Measurements from ENCODE around the gene ACHE. TPM values are rescaled to one million over a fixed set of nuclear protein-coding genes. Genes with fewer than 3 reads are reported as not detected.

Gene ACHE
- total and polyA plus RNA-seq, 4 experiments from 2014 or later, result not detected

DNA sequence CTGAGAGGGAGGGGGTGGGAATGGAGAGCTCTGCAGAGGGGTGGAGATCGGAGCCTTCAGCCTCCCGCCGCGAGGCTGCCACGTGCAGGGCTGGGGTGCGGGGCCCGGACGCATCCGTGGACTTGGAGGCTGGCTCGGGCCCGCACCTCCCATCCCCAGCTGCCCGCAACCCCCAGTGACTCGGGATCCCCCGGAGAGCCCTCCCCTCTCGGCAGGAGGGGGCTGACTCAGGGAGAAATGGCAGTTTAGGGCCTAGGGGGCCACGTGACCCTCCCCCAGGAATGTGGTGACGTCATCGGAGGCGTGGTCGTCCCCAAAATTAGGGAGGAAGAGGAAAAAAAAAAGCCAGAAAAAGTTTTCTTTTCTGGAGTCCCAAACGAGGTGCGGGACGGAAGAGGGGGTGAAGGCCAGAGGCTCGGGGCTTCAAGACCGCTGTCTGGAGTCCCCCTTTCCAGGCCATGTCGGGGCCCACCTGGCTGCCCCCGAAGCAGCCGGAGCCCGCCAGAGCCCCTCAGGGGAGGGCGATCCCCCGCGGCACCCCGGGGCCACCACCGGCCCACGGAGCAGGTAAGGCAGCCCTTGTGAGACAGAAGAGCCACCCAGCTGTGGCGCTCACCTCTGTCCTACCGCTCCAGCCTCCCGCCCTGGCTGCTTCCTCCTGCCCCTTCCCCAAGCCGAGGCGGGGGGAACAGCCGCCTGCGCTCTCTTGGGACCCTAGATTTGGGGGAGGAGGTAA is 28.5 kb downstream of the ACHE start, which contains the start of gene TRIP6:
TRIP6 (plus strand) TSS at position 348 of the 736 bp plus-strand sequence; CDS start at position 459, 111 bp downstream.
- Mint-ChIP-seq H3K4me3 (peak within 1 kb of the TSS; percentile 78 to 87 (median 85)), H3K9me3 (no peaks in the 10 kb centered on the region), H3K27ac (peak within 1 kb of the TSS; percentile 64 to 93 (median 92)), H3K4me1 (peaks cover 3 to 19% (median 6%) of the 10 kb centered on the region in 4 donors), H3K27me3 (no peaks in the 10 kb centered on the region), H3K36me3 (peaks cover 8 to 28% of the 10 kb centered on the region in 2 donors)
- peaks cover 4% of the 10 kb centered on the region for H3K36me3 ChIP-seq (ENCODE audit: insufficient read depth, low read length)
- peak within 1 kb of the TSS in 1 of 2 donors; percentile 58 for H3K4me3 ChIP-seq (ENCODE audit: low read length in 2 of 2)
- no peaks in the 10 kb centered on the region for H3K9me3 ChIP-seq (ENCODE audit: control insufficient read depth in 1 of 2, low read length in 2 of 2)
- ChIA-PET CTCF (ENCODE audit: partially characterized antibody) (interaction anchor here (1.3 kb wide), 1 partner anchor 15 kb away, joined by 5 read pairs; the partner anchor contains the start of gene SLC12A9), POLR2A (ENCODE audit: partially characterized antibody) (interaction anchor here (0.7 to 1.1 kb wide), 4 partner anchors 8 to 22 kb away, joined by 3 to 5 read pairs (median 3); partner anchors contain the start of genes SRRT and UFSP1)
- H3K4me1 ChIP-seq (ENCODE audit: insufficient read depth, low read length), result peaks cover 10% of the 10 kb centered on the region
- DNase-seq, result peak in 3 of 5 donors; percentile 22 to 60 (median 39)
- peak within 1 kb of the TSS; percentile 66 for H3K27ac ChIP-seq (ENCODE audit: low read depth, low read length)
- H3K27me3 ChIP-seq (ENCODE audit: insufficient read depth, low read length), result no peaks in the 10 kb centered on the region
- intact Hi-C loops (cut with micrococcal nuclease), result no loop called here

DNA sequence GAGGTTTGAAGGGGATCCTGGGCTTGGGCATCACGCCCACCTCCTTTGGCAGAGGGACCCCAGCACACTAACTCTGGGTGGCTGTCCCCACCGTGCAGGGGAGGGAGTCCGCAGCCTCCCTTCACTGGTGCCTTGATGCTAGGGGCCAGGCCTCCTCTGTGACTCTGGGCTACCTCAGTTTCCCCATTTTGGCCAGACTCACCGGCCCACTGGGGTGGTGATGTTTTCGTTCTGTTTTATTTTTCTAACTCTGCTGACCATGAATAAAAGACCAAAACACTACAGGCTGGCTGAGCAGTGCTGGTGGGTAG is 29.0 kb downstream of the ACHE start:
- Mint-ChIP-seq H3K4me3 (peak overlapping the region; percentile 62 to 87 (median 83)), H3K27ac (peak overlapping the region in 5 of 7 donors; percentile 64 to 93 (median 83)), H3K4me1 (peaks cover 3 to 19% (median 6%) of the 10 kb centered on the region in 4 donors), H3K9me3 (no peaks in the 10 kb centered on the region), H3K36me3 (peaks cover 9 to 33% of the 10 kb centered on the region in 2 donors), H3K27me3 (no peaks in the 10 kb centered on the region)
- H3K36me3 ChIP-seq (ENCODE audit: insufficient read depth, low read length), result peaks cover 4% of the 10 kb centered on the region
- intact Hi-C loops (cut with micrococcal nuclease), result no loop called here
- peaks cover 10% of the 10 kb centered on the region for H3K4me1 ChIP-seq (ENCODE audit: insufficient read depth, low read length)
- H3K27me3 ChIP-seq (ENCODE audit: insufficient read depth, low read length), result no peaks in the 10 kb centered on the region
- peak overlapping the region in 1 of 2 donors; percentile 58 for H3K4me3 ChIP-seq (ENCODE audit: low read length in 2 of 2)
- no peaks in the 10 kb centered on the region for H3K9me3 ChIP-seq (ENCODE audit: control insufficient read depth in 1 of 2, low read length in 2 of 2)
- POLR2A ChIA-PET (ENCODE audit: partially characterized antibody), result interaction anchor here (0.7 to 1.1 kb wide), 4 partner anchors 8 to 23 kb away, joined by 3 to 5 read pairs (median 3); partner anchors contain the start of genes SRRT and UFSP1
- CTCF ChIA-PET (ENCODE audit: partially characterized antibody), result interaction anchor here (1.3 kb wide), 1 partner anchor 14 kb away, joined by 5 read pairs; the partner anchor contains the start of gene SLC12A9
- no peak for DNase-seq
- H3K27ac ChIP-seq (ENCODE audit: low read depth, low read length), result peak overlapping the region; percentile 66

DNA sequence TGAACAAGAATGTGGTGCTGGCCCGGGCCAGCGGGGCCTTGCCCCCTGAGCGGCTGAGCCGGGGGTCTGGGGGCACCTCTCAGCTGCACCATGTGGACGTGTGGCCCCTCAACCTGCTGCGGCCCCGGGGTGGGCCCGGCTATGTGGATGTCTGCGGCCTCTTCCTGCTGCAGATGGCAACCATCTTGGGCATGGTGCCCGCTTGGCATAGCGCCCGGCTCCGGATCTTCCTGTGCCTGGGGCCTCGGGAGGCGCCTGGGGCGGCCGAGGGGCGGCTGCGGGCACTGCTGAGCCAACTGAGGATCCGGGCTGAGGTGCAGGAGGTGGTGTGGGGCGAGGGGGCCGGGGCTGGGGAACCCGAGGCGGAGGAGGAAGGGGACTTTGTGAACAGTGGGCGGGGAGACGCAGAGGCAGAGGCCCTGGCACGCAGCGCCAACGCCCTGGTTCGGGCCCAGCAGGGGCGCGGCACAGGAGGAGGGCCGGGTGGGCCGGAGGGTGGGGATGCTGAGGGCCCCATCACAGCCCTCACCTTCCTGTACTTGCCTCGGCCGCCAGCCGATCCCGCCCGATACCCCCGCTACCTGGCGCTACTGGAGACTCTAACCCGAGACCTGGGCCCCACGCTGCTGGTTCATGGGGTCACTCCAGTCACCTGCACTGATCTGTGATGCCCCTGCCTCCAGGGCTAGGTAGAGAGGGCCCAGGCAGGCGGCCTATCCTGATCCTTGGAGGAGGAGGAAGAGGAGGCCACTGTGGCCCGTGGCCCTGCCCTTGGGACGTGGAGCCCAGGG is 29.6 kb downstream of the ACHE start:
- H3K4me1 ChIP-seq (ENCODE audit: insufficient read depth, low read length), result peaks cover 10% of the 10 kb centered on the region
- no peaks in the 10 kb centered on the region for H3K27me3 ChIP-seq (ENCODE audit: insufficient read depth, low read length)
- no peak for DNase-seq
- no peak overlapping the region for H3K27ac ChIP-seq (ENCODE audit: low read depth, low read length)
- intact Hi-C loops (cut with micrococcal nuclease), result no loop called here
- ChIA-PET CTCF (ENCODE audit: partially characterized antibody) (no interaction called here), POLR2A (ENCODE audit: partially characterized antibody) (interaction anchor here (0.7 to 1.9 kb wide), 5 partner anchors 7 to 23 kb away, joined by 3 to 8 read pairs (median 3); partner anchors contain the start of genes SRRT and UFSP1)
- H3K36me3 ChIP-seq (ENCODE audit: insufficient read depth, low read length), result peaks cover 4% of the 10 kb centered on the region
- peak overlapping the region in 1 of 2 donors; percentile 58 for H3K4me3 ChIP-seq (ENCODE audit: low read length in 2 of 2)
- H3K4me3 Mint-ChIP-seq, result peak overlapping the region in 6 of 8 donors; percentile 77 to 87 (median 83)
- peaks cover 7 to 35% of the 10 kb centered on the region in 2 donors for H3K36me3 Mint-ChIP-seq
- peaks cover 3 to 19% (median 6%) of the 10 kb centered on the region in 4 donors for H3K4me1 Mint-ChIP-seq
- H3K27ac Mint-ChIP-seq, result no peak overlapping the region
- H3K9me3 Mint-ChIP-seq, result no peaks in the 10 kb centered on the region
- no peaks in the 10 kb centered on the region for H3K9me3 ChIP-seq (ENCODE audit: control insufficient read depth in 1 of 2, low read length in 2 of 2)
- no peaks in the 10 kb centered on the region for H3K27me3 Mint-ChIP-seq

DNA sequence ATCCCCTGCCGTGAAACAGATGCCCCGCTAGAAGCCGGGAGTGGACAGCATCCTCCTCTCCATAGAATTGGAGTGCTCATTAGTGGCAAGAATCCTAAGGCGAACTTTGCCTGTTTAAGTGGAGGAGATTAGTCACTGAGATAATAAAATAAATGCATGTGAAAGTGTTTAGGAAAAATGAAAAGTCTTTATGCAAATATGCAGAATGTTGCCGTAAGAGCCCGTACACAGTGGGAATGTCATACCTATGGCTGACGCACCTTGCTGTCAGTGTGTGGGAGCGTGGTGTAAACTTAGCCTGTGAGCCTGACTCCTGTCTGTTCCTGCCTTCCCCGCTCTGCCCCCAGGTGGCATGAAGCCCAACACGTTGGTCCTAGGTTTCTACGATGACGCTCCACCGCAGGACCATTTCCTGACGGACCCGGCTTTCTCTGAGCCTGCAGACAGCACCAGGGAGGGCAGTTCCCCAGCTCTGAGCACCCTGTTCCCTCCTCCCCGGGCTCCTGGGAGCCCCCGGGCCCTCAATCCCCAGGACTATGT is 30.2 kb downstream of the ACHE start:
- H3K4me3 ChIP-seq (ENCODE audit: low read length in 2 of 2), result no peak overlapping the region
- intact Hi-C loops (cut with micrococcal nuclease), result no loop called here
- no peak overlapping the region for H3K27ac ChIP-seq (ENCODE audit: low read depth, low read length)
- DNase-seq, result no peak
- H3K4me1 ChIP-seq (ENCODE audit: insufficient read depth, low read length), result peaks cover 10% of the 10 kb centered on the region
- peaks cover 13 to 39% of the 10 kb centered on the region in 2 donors for H3K36me3 Mint-ChIP-seq
- H3K36me3 ChIP-seq (ENCODE audit: insufficient read depth, low read length), result peaks cover 10% of the 10 kb centered on the region
- H3K27ac Mint-ChIP-seq, result peak overlapping the region in 4 of 7 donors; percentile 10 to 71 (median 40)
- no peaks in the 10 kb centered on the region for H3K27me3 ChIP-seq (ENCODE audit: insufficient read depth, low read length)
- POLR2A ChIA-PET (ENCODE audit: partially characterized antibody), result interaction anchor here (1.5 to 2.0 kb wide), 3 partner anchors 8 to 13 kb away, joined by 4 to 8 read pairs (median 8); partner anchors contain the start of genes SLC12A9 and SRRT
- CTCF ChIA-PET (ENCODE audit: partially characterized antibody), result interaction anchor here (1.3 kb wide), 1 partner anchor 9 kb away, joined by 3 read pairs; the partner anchor contains the start of gene SRRT
- no peaks in the 10 kb centered on the region for H3K9me3 ChIP-seq (ENCODE audit: control insufficient read depth in 1 of 2, low read length in 2 of 2)
- no peaks in the 10 kb centered on the region for H3K9me3 Mint-ChIP-seq
- H3K4me1 Mint-ChIP-seq, result peaks cover 4 to 15% (median 6%) of the 10 kb centered on the region in 4 donors
- no peaks in the 10 kb centered on the region for H3K27me3 Mint-ChIP-seq
- peak overlapping the region in 3 of 8 donors; percentile 39 to 72 (median 61) for H3K4me3 Mint-ChIP-seq

DNA sequence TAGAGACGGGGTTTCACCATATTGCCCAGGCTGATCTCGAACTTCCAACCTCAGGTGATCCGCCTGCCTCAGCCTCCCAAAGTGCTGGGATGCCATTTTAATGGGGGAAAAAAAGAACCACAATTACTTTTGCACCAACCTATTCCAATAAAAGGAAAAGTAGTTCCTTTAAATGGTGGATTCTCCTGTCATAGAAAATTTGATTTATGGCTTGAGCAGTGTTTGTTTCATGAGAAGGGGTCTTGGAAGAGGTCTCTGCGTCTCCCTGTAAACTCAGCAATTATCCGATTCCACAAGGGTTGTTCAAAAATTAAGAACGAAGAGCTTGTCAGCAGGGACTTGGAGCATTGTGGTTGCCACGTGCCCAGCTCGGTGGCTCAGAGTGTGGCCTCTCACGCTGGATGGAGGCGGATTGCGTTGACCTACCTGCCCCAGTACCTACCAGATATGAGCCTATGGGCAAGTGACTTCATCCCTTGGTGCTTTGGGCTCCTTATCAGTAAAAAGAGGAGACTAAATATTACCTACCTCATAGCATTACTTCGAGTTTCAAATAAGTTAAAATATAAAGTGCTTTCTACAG is 31.3 kb downstream of the ACHE start:
- CTCF ChIA-PET (ENCODE audit: partially characterized antibody), result interaction anchor here (0.8 to 3.0 kb wide), 3 partner anchors 10 to 12 kb away, joined by 3 to 10 read pairs (median 3); partner anchors contain the start of genes SLC12A9 and SRRT
- POLR2A ChIA-PET (ENCODE audit: partially characterized antibody), result interaction anchor here (1.3 to 2.0 kb wide), 4 partner anchors 9 to 12 kb away, joined by 3 to 8 read pairs (median 6); partner anchors contain the start of genes SLC12A9 and SRRT

DNA sequence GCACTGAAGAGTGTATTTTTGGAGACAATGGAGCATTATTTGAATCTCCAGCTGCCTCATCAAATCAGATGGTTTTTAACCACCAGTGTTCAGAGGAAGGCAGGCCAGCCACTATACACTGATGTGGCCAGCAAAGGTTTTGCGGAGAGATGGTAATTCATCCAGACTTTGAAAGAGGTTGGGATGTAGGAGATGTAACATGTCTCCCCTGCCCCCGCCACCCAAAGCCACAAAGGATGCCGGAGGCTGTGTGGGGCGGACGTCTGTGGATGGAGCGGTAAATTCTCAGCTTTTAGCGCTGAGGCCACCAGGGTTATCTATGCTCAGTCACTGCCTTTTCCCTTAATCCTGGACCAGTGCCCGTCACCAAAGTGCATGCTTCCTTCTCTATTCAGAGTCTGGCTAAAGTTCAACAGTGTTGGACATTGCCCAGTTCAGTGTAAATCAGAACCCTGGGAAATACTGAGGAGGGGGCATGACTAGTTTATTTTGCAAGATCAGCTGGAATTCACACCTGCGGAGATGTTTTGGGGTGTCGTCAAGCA is 32.2 kb downstream of the ACHE start:
- no peak overlapping the region for H3K27ac Mint-ChIP-seq
- intact Hi-C loops (cut with micrococcal nuclease), result no loop called here
- ChIA-PET CTCF (ENCODE audit: partially characterized antibody) (interaction anchor here (3.0 kb wide), 1 partner anchor 11 kb away, joined by 10 read pairs; the partner anchor contains the start of gene SLC12A9), POLR2A (ENCODE audit: partially characterized antibody) (interaction anchor here (1.3 to 2.0 kb wide), 2 partner anchors 10 to 11 kb away, joined by 3 to 8 read pairs; partner anchors contain the start of gene SRRT)
- H3K4me1 Mint-ChIP-seq, result peaks cover 4 to 15% (median 6%) of the 10 kb centered on the region in 4 donors
- no peak for DNase-seq
- no peaks in the 10 kb centered on the region for H3K27me3 ChIP-seq (ENCODE audit: insufficient read depth, low read length)
- peaks cover 25 to 58% of the 10 kb centered on the region in 2 donors for H3K36me3 Mint-ChIP-seq
- no peaks in the 10 kb centered on the region for H3K27me3 Mint-ChIP-seq
- no peak overlapping the region for H3K27ac ChIP-seq (ENCODE audit: low read depth, low read length)
- H3K4me1 ChIP-seq (ENCODE audit: insufficient read depth, low read length), result peaks cover 10% of the 10 kb centered on the region
- no peak overlapping the region for H3K4me3 ChIP-seq (ENCODE audit: low read length in 2 of 2)
- no peaks in the 10 kb centered on the region for H3K9me3 Mint-ChIP-seq
- no peaks in the 10 kb centered on the region for H3K9me3 ChIP-seq (ENCODE audit: control insufficient read depth in 1 of 2, low read length in 2 of 2)
- H3K4me3 Mint-ChIP-seq, result no peak overlapping the region
- peaks cover 21% of the 10 kb centered on the region for H3K36me3 ChIP-seq (ENCODE audit: insufficient read depth, low read length)

More for the DNA sequence above, 31.3 kb downstream of the ACHE start:
- Histone ChIP-seq H3K4me1 (ENCODE audit: insufficient read depth, low read length) (peaks cover 10% of the 10 kb centered on the region), H3K27ac (ENCODE audit: low read depth, low read length) (no peak overlapping the region), H3K36me3 (ENCODE audit: insufficient read depth, low read length) (peaks cover 13% of the 10 kb centered on the region), H3K9me3 (ENCODE audit: control insufficient read depth in 1 of 2, low read length in 2 of 2) (no peaks in the 10 kb centered on the region), H3K4me3 (ENCODE audit: low read length in 2 of 2) (no peak overlapping the region), H3K27me3 (ENCODE audit: insufficient read depth, low read length) (no peaks in the 10 kb centered on the region)
- no peak for DNase-seq
- Mint-ChIP-seq H3K36me3 (peaks cover 21 to 50% of the 10 kb centered on the region in 2 donors), H3K4me1 (peaks cover 4 to 15% (median 6%) of the 10 kb centered on the region in 4 donors), H3K27ac (peak overlapping the region in 1 of 7 donors; percentile 16), H3K9me3 (no peaks in the 10 kb centered on the region), H3K27me3 (no peaks in the 10 kb centered on the region), H3K4me3 (no peak overlapping the region)
- intact Hi-C loops (cut with micrococcal nuclease), result no loop called here

All from CD4-positive, alpha-beta memory T cell (primary cell).